NCI-H1092 (cell line): ENCODE data around the gene PRKAG3.

Source experiments
- DNase-seq: peaks from one replicate; lab custom pipeline; 2025; lab: John Stamatoyannopoulos, UW

Gene PRKAG3

DNA sequence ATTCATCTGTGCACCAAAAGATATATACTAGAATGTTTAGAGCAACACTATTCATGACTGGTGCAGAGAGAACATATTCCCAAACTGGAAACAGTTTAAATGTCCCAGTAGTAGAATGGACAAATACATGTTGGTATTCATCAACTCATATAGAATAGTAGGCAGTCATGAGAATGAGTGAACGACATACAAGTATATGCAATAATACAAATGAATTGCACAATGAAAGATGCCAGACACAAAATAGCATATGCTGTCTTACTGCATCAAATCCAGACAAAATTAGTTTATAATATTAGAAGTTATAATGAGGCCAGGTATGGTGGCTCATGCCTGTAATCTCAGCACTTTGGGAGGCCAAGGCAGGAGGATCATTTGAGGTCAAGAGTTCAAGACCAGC is 8.3 kb upstream of the PRKAG3 start:
- DNase-seq: no peak

DNA sequence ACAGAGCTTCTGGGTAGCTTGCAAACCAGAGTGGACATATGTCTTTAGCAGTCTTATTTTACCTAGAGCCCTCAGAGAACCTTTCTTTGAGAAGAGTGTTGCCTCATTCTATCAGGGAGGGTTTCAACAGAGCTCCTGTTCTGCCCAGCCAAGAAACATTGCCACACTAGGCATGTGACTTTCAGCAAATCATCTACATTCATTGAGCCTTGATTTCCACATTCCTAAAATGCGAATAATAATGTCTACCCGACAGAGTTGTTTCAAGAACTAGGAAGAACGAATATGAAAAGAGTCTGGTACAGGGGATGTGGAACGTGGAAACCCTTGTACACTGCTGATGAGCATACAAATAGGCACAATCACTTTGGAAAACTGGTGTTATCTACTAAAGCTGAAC is 7.8 kb upstream of the PRKAG3 start:
- no peak for DNase-seq

DNA sequence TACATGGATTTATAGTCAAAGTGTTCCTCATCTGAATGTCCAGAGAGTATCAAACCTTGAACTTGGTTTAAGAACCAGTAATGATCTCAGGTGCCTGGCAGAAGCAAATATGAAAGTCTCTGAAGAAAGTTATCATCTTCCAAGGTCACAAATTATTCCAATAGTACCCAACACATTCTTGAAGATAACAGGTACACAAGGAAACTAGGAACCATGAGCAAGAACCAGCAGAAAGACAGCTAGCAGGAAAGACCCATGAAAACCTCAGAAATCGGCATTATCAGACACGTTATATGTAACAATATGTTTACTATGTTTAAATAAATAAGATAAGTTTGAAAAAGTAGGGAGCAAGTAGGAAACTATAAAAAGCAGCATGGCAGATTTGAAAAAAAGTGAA is 5.9 kb upstream of the PRKAG3 start:
- DNase-seq: no peak

DNA sequence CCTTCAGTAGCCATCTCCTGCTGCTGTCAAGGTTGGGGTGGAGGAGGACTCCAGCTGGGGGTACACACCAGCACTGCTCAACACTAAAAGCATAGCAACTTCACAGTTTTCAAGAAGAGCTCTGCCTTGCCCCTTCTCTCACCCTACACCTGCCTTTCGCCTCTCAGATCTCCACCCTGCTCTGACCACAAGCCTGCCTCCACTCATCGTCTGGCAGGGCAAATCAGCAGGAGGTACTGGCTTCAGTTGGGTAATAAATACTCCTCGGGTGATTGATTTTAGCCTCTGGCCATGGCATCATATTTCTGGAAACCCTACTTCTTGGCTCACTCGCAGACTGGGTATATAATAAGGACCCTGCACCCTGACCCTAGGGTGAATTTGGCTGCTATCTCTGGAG is 3.1 kb upstream of the PRKAG3 start:
- DNase-seq: no peak

DNA sequence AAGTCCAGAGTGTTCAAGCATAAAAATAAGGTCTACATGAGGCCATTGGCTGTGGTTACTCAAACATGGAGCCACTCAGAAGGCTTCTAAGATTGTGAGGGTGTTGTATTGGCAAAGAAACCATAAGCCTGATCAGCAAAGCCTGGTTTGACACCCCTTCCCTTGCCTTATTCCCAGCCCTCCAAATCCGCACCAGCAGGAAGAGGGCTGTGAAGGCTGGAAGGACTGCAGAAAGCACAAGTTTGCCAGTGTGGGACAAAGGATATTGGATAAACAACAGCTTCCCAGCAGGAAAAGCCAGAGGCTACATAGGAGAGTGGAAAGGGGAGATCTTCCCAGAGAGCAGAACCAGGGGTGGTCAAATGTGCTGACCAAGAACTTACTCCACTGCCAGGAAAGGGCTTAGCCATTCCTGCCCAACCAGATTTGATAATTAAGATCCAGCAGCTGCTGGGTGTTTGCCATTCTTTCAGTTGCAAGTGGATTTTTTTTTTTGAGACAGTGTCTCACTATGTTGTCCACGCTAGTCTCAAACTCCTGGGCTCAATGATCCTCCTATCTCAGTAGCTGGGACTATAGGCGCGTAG is 1.5 kb upstream of the PRKAG3 start:
- no peak for DNase-seq

DNA sequence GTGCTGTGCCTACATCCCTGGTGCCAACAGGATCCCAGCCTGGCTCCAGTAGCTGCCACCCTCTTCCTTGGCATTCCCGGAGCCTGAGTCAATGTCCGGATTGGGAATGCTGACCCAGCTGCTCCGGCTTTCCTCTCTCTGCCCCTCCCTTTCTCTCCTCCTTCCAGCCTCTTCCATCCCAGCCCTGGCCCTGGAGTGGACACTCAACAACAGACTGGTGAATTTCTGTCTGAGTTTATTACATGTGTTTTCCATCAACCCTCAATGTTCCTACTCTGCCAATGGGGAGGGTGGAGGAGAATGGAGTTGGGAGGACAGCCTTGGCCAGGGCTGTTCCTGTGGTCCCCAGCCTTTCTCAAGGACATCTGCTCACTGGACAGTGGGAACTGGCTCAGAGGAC is 917 bp upstream of the PRKAG3 start:
- no peak for DNase-seq

DNA sequence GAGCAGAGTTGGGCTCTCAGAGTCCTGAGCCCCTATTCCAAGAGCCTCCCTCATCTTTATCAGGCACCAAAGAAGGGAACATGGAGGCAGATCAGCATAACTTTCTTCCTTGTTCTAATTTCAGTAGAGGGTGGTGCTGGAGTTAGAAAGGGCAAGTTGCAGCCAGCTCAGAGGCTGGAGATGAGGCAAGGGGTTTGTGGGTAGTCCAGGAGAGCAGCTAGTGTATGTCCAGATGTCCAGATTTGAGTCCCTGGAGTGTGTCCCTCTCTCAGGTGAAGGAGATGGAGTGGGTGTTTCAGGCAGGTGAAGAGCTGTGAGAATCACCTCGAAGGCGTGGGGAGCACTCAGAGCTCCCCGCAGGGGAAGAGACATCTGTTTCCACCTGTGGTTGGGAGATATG is 478 bp upstream of the PRKAG3 start:
- DNase-seq: no peak

DNA sequence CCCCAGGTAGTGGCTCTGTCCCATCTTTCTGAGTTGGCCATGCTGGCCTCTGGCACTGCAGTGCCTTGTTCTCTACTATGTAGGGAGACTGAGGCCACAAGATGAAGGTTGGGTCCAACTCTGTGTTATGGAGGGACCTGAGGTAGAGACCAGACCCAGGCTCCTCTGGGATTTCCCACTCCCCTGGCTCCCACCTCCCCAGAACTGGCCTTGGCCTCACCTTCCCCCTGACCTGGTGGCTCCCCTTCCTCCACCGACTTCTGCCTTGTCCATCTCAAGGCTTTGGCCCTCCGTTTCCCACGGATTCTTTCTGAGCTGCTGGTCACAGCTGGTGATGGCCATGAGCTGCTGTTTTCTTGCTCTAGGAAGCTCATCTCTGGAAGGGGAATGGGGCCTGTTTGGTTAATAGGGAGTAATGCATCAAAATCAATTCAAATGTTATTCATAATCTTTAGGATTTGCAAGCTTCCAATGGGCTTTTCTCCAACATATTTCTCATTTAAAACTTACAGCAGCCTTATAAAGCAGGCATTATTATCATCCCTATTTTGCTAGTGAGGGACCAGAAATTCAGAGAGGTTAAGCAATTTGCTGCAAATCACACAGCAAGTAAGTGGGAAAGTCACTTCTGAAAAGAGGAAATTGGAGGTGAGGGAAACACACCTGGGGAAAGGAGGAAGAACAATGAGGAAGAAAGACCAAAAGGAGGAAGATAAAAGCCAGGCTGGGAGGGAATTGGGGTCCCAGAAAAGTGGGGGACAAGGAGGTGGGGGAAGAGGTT is 887 bp downstream of the PRKAG3 start:
- DNase-seq: no peak

DNA sequence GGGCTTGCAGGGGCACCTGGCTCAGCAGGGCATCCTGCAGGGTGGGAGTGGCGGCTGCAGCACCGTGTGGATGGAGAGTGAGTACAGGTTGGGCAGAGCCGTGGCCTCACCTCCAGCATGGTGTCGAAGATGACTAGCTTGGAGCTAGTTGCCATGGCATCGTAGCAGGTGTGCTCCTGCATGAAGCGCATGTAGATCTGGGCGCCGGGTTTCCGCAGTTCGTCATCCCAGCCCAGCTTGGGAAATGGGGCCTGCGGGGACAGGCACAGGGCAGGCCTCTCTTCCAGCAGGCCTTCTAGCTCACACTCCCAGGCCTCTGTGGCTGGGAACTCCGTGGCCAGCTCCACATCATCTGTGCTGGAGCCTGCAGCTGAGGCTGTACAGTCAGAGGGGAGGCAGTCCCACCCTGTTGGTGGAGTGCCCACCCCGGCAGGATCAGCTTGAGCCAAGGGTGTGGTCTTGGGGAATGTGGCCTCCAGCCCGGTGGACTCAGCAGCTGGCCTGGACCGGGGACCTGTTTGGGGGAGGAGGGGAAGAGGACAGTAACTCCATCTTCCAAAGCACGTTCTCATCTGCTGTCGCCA is 1.6 kb downstream of the PRKAG3 start:
- DNase-seq: no peak

DNA sequence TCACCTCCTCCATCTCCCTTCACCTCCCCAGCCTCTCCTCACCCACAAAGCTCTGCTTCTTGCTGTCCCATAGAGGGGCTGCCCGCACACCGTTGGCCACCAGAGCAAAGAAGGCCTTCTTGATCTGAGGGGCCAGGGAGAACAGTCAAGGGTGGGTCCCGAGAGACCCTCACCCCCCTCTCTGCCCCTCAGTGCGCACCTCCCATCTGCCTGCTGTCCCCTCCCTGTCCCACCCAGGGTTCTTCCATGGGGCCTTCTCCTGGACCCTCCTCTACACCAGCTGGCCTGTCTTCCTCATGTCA is 3.2 kb downstream of the PRKAG3 start:
- no peak for DNase-seq

DNA sequence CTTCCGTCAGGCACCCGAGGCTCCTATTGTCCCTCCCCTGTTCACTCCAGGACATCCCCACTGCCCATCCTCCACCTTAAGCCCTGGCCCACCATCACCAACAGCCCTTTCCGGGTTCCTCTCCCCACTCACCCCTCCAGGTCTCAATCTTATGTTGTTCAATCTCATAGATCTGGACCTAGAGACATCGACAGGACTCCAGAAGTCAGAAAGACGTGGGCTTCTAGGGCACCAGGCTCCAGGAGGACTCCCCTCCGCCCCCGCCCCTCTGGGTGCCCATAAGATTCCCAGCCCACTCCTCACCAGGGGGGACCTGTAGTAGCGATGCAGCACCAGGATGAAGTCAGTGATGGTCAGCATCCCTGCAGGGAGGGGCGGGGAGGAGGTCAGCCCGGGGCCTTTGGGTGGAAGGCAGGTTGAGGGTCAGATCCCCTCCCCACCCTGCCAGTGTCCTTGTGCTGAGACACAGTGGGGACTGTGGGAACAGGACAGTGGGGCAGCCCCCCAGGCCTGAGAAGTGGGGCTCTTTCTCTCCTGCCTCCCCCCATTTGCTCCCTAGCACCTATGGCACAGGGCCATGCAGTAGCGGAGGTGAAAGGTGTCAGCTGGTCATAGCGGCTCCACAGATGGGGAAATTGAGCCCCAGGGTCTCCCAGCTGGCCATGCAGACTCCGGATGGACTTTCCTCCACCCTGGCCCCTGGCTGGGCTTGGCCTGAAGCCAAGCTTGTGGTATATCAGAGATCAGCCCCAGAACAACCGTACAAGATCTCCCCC is 3.7 kb downstream of the PRKAG3 start:
- DNase-seq: no peak

DNA sequence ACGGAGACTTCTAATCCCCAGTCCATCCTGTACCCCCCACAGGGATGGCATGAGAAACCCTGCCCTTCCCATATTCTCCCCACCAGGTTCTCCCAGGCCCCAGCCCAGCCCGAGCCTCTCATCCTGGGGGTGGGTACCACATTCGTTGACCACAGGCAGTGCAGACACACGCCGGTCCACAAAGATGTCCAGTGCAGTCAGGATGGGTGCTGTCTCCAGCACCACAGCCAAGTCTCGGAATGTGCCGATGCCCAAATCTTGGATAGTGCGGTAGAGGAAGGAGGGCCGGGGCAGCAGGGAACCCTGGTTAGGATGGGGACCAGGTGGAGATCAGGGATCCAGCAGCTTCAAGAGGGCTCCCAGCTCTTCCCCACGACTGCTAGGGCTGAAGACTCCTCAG is 4.8 kb downstream of the PRKAG3 start:
- DNase-seq: no peak

DNA sequence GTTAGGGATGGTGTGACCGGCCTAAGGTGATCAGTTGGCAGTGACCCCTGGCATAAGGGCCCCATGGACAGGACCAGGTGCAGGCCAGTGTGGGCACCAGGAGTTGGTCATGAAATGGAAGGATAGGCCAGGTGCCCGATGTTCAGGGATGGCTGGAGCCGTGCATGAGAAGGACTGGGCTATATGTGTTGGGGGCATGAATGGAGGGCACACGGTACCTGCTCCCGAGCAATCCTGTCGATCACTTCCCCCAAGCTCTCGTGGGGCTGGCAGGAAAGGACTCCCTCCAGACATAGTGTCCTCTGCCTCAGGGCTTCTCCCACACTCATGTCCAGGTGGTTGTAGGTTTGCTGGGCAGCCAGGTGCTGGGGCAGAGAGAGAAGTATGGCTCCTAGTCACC is 7.6 kb downstream of the PRKAG3 start:
- no peak for DNase-seq

DNA sequence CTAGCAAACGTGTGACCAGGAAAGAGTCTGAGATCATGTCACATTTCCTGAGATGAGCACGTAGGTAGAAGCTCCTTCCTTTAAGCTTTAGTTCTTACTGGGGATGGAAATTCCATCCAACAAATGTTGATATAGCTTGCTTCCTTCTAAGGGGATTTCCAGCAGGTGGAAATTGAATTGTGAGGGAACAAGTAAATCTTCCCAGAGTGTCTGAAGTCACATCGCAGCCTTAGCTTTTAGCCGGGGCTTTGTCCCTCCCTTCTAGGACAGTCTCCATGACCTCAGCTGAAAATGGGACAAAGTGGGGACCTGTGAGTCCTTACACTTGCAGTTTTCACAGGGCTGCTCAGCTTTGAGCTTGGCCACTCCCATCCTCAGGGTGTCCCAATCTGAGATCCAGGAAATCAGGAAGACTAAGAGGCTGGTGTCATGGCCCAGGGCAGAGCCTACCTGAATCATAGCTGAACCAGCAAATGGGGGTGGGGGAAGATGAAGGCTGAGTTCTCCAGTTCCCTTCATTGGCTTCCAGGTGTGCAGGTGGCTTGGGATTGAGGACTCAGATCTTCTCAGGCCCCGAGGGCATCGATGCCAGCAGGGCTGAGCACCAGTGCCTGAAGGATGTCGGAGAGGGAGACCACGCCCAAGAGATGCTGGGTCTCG is 8.3 kb downstream of the PRKAG3 start:
- no peak for DNase-seq

DNA sequence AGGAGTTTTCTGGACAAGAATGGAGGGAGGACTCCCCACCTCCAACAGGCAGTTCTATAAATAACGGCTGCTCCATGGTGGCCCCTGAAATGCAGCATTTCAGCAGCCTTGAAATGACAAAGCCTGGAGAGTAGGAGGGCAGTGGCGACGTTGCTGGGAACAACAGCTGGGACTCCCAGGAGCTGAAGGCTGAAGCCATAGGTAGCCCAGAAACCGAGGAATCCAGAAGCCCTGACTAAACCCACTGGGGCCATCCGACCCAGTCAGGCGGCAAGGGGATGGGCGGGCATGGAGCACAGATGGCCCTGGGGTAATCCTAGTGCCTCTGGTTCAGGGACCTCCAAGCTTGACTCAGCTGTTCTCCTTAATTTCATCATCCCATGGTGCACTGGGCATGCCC is 9.0 kb downstream of the PRKAG3 start:
- DNase-seq: no peak

DNA sequence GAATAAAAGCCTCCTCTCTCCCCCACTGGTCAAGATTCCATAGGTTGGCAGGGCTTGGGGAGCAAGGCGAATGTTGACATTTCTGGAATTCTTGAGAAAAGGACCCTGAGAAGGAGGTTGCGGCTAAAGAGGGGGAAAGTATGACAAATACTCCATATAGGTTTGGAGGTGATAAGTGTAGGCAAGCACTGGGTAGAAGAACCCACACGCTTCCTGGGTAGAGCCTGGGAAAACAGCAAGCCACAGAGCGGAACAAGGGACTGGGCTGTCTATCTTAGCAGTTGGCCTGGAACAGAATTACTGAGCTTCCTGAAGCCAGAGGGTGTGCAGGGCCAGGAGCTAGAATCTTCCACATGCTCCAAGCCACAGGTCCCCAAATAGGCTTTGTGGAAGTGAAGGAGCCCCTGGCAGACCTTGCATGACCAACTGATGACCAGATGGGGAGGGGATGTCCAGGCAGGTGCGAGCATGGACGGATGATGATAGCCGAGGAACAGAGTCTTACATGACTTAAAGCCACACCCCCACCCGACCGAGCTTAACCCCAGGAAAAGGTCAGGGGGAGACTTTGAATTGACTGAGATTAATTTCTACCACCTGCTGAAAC is 9.9 kb downstream of the PRKAG3 start:
- no peak for DNase-seq

DNA sequence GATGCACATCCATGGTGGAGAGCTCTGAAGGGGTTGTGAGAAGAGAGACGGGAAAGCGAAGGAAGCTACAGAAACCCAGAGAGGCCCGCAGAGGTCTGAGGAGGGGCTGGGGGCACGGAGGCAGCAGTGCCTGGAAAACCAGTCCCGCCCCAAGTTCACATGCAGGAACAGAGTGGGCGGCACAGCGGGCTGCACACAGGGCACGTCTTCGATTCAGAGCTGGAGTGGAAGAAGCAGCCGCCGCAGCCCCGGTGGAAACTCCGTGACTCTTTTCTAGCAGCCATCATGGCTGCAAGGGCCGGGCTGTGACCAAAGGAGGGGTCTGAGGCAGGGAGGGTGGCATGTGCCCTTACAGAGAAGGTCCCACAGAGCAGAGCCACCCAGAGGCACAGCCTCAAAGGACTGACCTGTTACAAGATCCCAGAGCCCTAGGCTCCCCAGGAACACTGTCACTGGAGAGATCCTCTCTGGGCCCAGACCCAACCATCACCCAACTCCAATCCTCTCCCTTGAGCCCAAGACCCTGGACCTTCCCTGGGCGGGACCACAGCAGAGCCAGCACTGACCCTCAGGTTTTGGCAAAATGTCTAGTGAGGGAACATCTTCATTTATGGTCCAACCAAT is 10.7 kb downstream of the PRKAG3 start:
- DNase-seq: no peak

DNA sequence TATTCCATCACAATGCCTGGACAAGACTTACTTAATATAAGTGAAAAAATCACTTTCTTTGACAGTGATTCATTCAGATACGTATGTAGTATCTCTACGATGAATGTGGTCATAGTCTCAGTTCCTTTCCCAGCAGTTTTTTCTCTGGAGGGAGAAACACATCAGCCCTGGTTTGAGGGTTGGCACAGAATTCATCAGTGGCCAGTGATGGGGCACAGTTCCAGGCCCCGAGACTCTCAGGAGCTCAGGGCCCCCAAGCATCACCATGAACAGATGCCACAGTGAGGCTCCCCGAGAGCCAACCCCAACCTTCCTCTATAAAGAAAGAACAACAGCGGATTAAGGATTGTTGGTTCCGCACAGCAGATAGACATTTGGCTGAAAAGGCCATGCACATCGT is 12.5 kb downstream of the PRKAG3 start:
- no peak for DNase-seq

DNA sequence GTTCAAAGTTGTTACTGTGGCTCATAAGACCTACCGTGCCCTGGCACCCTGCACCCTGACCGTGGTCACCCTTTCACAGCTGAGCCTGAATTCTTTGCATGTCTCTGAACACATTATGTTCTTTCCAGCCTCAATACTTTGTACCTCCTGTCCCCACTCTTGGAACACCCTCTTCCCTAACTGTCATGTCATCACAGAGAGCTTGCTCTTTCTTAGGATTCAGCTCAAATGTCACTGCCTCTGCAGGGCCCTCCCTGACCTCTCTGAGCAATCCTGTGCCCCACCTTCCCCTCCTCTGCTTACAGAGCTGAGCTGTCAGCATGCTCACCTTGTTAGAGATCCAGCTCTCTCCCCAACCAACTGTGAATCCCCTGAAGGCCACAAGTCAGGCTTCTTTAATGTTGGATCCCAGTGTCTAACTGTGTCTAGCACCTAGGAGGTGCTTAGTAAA is 15.0 kb downstream of the PRKAG3 start:
- no peak for DNase-seq

DNA sequence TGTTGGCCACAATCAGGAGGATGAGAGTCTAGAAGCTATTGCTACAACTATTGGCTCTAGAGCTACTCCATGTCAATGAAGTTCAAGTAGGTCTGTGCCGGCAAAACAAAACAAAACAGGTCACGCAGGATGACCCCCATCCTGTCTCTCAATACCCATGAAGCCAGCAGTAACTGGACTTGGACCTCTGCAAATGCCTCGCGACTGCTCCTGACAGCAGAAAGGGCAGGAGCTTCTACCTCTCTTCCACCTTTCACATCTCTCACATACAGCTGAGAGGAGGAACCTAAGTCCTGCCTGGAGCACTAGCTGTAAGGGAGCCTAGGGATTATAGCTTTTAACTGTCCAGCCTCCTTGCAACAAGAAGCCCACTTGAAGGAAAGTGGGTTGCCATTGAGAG is 16.0 kb downstream of the PRKAG3 start:
- no peak for DNase-seq

DNA sequence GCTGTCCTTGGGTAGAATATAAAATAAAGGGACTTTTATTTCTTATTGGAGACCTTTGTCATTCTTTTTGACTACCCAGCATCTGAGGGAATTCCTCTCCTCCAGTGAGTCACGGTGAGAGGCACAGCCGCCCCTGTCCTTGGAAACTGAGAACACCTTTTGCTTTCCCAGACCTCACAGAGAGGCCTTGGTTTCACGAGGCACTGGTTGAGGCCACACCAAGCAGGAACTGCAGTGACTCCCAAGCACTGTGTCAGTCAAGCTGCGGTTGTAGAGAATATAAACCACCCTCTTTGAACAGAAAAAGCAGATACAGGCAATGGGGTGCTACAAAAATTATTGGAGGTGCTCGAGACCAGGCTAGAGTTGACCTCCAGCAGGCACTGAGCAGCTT is 16.4 kb downstream of the PRKAG3 start:
- no peak for DNase-seq
